Liver (tissue), 9 donors: ENCODE data around the gene PTPRC. TPM values are rescaled to one million over a fixed set of nuclear protein-coding genes. Genes with fewer than 3 reads are reported as not detected.

Experiments used
- DNase-seq: peaks from one replicate; pipeline ENCODE4 v3.0.0-alpha.2; 2017; ENCODE audit warnings: low spot score
- H3K27ac ChIP-seq, 2 donors: one replicate each; pipeline ENCODE4 v1.7.0; 2013; ENCODE audit warnings: inconsistent platforms in 2 of 2, low read length in 2 of 2, control low read depth in 1 of 2, low read depth in 1 of 2, mild to moderate bottlenecking in 1 of 2
- H3K27me3 ChIP-seq, 4 donors: one replicate each; pipeline versions ENCODE4 v1.6.1 to v1.7.0; 2013; ENCODE audit warnings: low read length in 3 of 4, inconsistent platforms in 1 of 4, mild to moderate bottlenecking in 1 of 4, moderate library complexity in 1 of 4; ENCODE audit not compliant: control insufficient read depth in 4 of 4, insufficient read depth in 4 of 4
- H3K36me3 ChIP-seq, 4 donors: one replicate each; pipeline versions ENCODE4 v1.6.1 to v1.7.0; 2013; ENCODE audit warnings: low read length in 3 of 4, mild to moderate bottlenecking in 3 of 4, low read depth in 1 of 4, moderate library complexity in 1 of 4; ENCODE audit not compliant: control insufficient read depth in 4 of 4, insufficient read depth in 3 of 4
- H3K4me1 ChIP-seq, 4 donors: one replicate each; pipeline versions ENCODE4 v1.6.1 to v1.7.0; 2013; ENCODE audit warnings: low read length in 3 of 4, mild to moderate bottlenecking in 3 of 4, moderate library complexity in 1 of 4; ENCODE audit not compliant: control insufficient read depth in 4 of 4, insufficient read depth in 4 of 4
- H3K4me3 ChIP-seq, 3 donors: one replicate each; pipeline versions ENCODE4 v1.6.1 to v1.7.0; 2013; ENCODE audit warnings: low read length in 3 of 3, control low read depth in 1 of 3, low read depth in 1 of 3, mild to moderate bottlenecking in 1 of 3
- H3K9ac ChIP-seq, 2 donors: one replicate each; pipeline ENCODE4 v1.7.0; 2013; ENCODE audit warnings: low read length in 2 of 2, mild to moderate bottlenecking in 2 of 2, moderate library complexity in 2 of 2, control low read depth in 1 of 2, low read depth in 1 of 2
- H3K9me3 ChIP-seq, 4 donors: one replicate each; pipeline versions ENCODE4 v1.6.1 to v1.7.0; 2013; ENCODE audit warnings: low read length in 3 of 4; ENCODE audit not compliant: control insufficient read depth in 4 of 4
- ATF3 ChIP-seq: IDR thresholded peaks from 2 replicates; pipeline ENCODE4 v1.6.1; 2016; ENCODE audit warnings: antibody characterized with exemption
- CTCF ChIP-seq: fragments of 150-350 bp; IDR thresholded peaks from 2 replicates; pipeline ENCODE4 v1.5.1; 2017; ENCODE audit warnings: improper control_type of control experiment, low read depth, low read length; ENCODE audit not compliant: missing input control
- EGR1 ChIP-seq, 2 donors: IDR thresholded peaks; 2 replicates each; pipeline ENCODE4 v1.6.1; 2016 to 2018; ENCODE audit warnings: antibody characterized with exemption in 2 of 2, low read depth in 2 of 2
- FOXA1 ChIP-seq: IDR thresholded peaks from 2 replicates; pipeline ENCODE4 v1.6.1; 2016; ENCODE audit warnings: antibody characterized with exemption
- FOXA2 ChIP-seq: IDR thresholded peaks from 2 replicates; pipeline ENCODE4 v1.6.1; 2016; ENCODE audit warnings: antibody characterized with exemption
- HNF4A ChIP-seq, 2 donors: conservative IDR thresholded peaks; 2 replicates each; pipeline ENCODE4 v1.6.1; 2016; ENCODE audit warnings: antibody characterized with exemption in 2 of 2, mild to moderate bottlenecking in 2 of 2
- HNF4G ChIP-seq: IDR thresholded peaks from 2 replicates; pipeline ENCODE4 v1.6.1; 2016; ENCODE audit warnings: antibody characterized with exemption
- JUND ChIP-seq, 2 donors: IDR thresholded peaks; 2 replicates each; pipeline ENCODE4 v1.6.1; 2016; ENCODE audit warnings: antibody characterized with exemption in 2 of 2
- MAX ChIP-seq: IDR thresholded peaks from 2 replicates; pipeline ENCODE4 v1.6.1; 2016; ENCODE audit warnings: antibody characterized with exemption
- RAD21 ChIP-seq, 2 donors: IDR thresholded peaks; 2 replicates each; pipeline ENCODE4 v1.6.1; 2016; ENCODE audit warnings: antibody characterized with exemption in 2 of 2, mild to moderate bottlenecking in 2 of 2
- RXRA ChIP-seq, 2 donors: IDR thresholded peaks; 2 replicates each; pipeline ENCODE4 v1.6.1; 2017 to 2018; ENCODE audit warnings: antibody characterized with exemption in 2 of 2, mild to moderate bottlenecking in 1 of 2
- YY1 ChIP-seq: IDR thresholded peaks from 2 replicates; pipeline ENCODE4 v1.6.1; 2016; ENCODE audit warnings: antibody characterized with exemption, mild to moderate bottlenecking
- ZBTB33 ChIP-seq: IDR thresholded peaks from 2 replicates; pipeline ENCODE4 v1.6.1; 2016; ENCODE audit warnings: antibody characterized with exemption
- WGBS: extraction: QIAGEN DNeasy Blood & Tissue Kit; methylation state at CpG from one replicate; pipeline ENCODE4 v1.1.7; 2013; 5-methylcytosine and 5-hydroxymethylcytosine counted together
- polyA plus RNA-seq, 2 donors: library from polyadenylated mRNA; stranded (reverse) in 1 of 2; unstranded in 1 of 2; fragments of 200-250 nt in 1 of 2; fragments of >200 nt in 1 of 2; fragmentation: Nextera tagmentation in 1 of 2; extraction: Ambion mirVana in 1 of 2; gene quantifications; one replicate each; pipeline versions ENCODE4 v1.2.1 to v1.2.3, GENCODE V29; 2013 to 2015
- total RNA-seq, 2 donors: library from RNA; depleted of rRNA; stranded (reverse); fragments of >200 nt; gene quantifications; one replicate each; pipeline ENCODE4 v1.2.3, GENCODE V29; 2014
- TF ChIP-seq, protein P1 (sequence below): IDR thresholded peaks from 2 replicates; pipeline ENCODE4 v1.6.1; 2016; ENCODE audit warnings: antibody characterized with exemption, mild to moderate bottlenecking
- donor health status: healthy.
- donor health status: healthy.
- donor health status: healthy.
- donor health status: healthy.
- donor health status: healthy.

The PTPRC gene
- total and polyA plus RNA-seq, 4 donors = 5.8 to 34.1 (median 16.2) TPM

DNA sequence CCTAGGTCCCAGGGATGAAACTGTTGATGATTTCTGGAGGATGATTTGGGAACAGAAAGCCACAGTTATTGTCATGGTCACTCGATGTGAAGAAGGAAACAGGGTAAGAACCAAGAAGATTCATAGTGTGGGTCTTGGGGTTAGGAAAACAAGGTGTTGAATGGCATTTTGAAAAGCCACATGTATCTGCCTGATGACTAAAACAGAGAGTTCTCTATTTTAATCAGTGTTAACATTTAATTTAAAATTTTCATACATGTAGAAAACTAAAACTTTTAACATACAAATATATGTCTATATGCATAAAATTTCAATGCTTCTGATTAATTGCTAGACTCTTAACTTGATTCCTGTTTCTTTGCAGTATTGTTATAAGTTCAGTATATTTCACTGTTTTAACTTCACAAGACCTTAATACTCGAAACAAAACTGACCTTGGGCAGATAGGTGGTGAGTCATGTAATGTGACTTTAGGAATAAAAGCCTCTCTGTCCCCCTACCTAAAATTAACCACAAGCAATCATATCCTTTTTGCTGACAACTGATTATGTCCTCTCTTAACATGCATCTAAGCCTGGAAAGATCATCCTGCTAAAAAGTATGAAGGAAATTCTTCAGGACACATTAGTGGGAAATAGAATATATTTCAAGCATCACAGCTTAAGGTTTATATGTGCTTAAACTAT, 95.6 kb downstream of the PTPRC start (continued):
- TF ChIP-seq, protein P1, sequence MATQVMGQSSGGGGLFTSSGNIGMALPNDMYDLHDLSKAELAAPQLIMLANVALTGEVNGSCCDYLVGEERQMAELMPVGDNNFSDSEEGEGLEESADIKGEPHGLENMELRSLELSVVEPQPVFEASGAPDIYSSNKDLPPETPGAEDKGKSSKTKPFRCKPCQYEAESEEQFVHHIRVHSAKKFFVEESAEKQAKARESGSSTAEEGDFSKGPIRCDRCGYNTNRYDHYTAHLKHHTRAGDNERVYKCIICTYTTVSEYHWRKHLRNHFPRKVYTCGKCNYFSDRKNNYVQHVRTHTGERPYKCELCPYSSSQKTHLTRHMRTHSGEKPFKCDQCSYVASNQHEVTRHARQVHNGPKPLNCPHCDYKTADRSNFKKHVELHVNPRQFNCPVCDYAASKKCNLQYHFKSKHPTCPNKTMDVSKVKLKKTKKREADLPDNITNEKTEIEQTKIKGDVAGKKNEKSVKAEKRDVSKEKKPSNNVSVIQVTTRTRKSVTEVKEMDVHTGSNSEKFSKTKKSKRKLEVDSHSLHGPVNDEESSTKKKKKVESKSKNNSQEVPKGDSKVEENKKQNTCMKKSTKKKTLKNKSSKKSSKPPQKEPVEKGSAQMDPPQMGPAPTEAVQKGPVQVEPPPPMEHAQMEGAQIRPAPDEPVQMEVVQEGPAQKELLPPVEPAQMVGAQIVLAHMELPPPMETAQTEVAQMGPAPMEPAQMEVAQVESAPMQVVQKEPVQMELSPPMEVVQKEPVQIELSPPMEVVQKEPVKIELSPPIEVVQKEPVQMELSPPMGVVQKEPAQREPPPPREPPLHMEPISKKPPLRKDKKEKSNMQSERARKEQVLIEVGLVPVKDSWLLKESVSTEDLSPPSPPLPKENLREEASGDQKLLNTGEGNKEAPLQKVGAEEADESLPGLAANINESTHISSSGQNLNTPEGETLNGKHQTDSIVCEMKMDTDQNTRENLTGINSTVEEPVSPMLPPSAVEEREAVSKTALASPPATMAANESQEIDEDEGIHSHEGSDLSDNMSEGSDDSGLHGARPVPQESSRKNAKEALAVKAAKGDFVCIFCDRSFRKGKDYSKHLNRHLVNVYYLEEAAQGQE = no peak
- TF ChIP-seq MAX (no peak), YY1 (no peak), CTCF (no peak)

DNA sequence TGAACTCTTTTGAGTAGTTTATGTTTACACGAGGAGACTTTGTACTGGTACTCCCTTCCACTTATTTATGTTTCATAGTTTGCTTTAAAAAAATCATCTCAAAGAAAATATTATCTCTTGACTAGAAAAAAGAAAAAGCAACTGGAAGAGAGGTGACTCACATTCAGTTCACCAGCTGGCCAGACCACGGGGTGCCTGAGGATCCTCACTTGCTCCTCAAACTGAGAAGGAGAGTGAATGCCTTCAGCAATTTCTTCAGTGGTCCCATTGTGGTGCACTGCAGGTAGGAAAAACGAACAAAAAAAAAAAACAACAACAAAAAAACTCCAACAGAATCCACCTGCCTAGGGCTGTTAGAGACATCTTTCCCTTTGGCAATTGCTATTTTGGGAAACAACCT, 102.9 kb downstream of the PTPRC start:
- Histone ChIP-seq H3K36me3 (no peaks in the 10 kb centered on the region), H3K27me3 (no peaks in the 10 kb centered on the region), H3K4me3 (no peak overlapping the region), H3K9me3 (peaks cover 0 to 6% (median 0%) of the 10 kb centered on the region in 4 donors), H3K27ac (no peak overlapping the region), H3K4me1 (no peaks in the 10 kb centered on the region), H3K9ac (no peak overlapping the region)
- TF ChIP-seq ZBTB33 (no peak), MAX (no peak), HNF4G (no peak), HNF4A (conservative IDR thresholded peaks at IDR 0.05) (no peak), ATF3 (no peak), JUND (IDR thresholded peaks at IDR 0.05) (no peak), RXRA (IDR thresholded peaks at IDR 0.05) (no peak), YY1 (no peak), EGR1 (IDR thresholded peaks at IDR 0.05; ENCODE audit: low read depth in 2 of 2) (no peak), RAD21 (IDR thresholded peaks at IDR 0.05) (no peak), FOXA1 (no peak), FOXA2 (no peak)
- TF ChIP-seq, protein P1 = no peak
- DNase-seq = no peak
- WGBS = 57% methylated on average over 3 of the region's 3 CpGs
